ENCODE measurements around the gene RAB22A.
"Not testable (repeated sequence)": the region's sequence is repeated elsewhere in the genome, so short reads cannot be mapped to it uniquely, and the experiment has no call there.

The RAB22A gene

DNA sequence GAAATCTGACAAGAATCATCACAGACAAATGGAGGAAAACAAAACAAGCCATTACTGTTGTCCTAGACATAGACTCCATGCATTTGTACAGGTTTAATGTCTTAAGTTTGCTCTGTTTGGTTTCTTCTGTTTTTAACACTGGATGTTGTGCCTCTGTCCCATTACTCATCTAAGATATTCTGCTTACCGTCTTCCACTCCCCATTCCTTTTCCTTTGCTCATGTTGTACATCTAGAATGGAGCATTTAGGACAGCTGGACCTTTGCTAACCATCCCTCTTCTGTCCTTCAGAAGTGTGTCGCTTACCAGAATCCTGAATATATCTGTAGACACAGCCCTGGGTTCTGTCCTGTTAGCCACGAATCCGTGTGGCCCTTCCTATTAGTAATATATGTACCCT, 35.2 kb downstream of the RAB22A start:
- no peak for DNase-seq (ENCODE audit: low read depth)

DNA sequence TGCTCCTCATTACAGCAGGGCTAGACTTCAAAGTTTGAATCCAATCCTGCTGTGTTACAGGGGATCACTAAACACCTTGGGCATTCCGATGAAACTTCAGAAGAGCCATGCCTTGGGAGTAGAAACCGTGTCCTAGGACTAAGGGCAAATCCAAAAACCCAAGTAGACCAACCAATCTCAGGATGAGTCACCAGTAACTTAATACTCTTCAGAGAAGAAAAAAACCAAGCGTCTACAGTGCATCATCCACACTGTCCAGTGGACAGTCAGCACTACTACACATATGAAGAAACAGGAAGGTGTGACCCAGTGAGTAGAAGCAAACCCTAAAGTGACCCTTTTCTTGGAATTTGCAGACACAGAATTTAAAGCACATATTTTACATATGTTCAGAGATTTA, 40.1 kb downstream of the RAB22A start:
- DNase-seq (ENCODE audit: low read depth), result no peak

DNA sequence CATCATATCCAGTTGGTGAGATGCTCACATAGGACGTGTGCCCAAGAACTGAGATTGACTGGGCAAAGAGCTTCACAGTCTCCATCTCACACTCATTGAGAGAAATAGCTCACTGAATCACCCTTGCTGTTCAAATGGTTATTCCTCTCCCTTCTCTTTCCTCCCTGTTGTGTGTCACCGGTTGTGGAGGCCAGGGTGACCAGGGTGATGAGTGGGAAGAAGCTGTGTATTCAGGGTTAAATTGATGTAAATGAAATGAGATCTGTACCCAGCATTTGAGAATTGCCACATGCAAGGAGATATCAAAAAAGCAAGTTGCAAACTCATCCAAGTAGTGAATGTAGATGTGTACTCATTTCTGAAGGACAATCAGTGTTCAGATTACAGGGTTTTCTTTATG, 43.0 kb downstream of the RAB22A start:
- DNase-seq (ENCODE audit: low read depth), result no peak

- DNase-seq (ENCODE audit: low read depth), result no peak
Measured at GRCh38 chr20:58359441-58359840, 49.9 kb downstream of the RAB22A start.

DNA sequence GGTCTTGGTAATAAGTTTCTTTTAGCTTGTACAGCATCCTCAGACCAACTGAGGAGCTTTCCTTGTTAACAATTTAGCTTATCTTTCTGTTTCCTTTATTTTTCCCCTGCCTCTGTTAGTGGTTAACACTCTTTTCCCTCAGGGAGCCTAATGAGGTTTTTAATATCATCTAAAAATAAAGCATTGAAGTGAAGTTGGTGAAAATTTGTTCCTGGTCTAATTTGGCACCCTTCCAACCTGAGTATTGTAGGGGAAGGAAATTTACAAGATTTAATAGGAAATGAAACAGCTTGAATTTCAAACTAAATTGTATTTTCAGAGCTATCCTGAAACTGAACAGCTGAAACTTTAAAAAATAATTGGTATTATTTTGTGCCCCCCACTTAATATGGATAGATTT, 51.4 kb downstream of the RAB22A start:
- DNase-seq (ENCODE audit: low read depth), result no peak

GRCh38 chr20:58361481-58362205, 52.1 kb downstream of the RAB22A start:
- DNase-seq (ENCODE audit: low read depth), result no peak

DNA sequence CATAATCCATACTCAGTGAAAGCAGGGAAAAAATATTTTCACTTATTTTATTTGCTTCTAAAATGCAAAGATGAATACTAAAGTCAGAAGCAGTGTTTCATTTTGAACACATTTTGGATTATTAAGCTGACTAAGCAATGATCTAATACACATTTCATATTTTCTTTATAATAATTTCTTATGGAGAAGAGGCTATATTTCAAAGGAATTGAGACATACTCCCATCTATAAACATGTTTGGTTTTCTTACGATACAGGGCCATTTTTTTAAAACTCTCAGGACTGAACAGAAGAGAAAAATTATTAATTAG, 52.6 kb downstream of the RAB22A start:
- DNase-seq (ENCODE audit: low read depth), result no peak

DNA sequence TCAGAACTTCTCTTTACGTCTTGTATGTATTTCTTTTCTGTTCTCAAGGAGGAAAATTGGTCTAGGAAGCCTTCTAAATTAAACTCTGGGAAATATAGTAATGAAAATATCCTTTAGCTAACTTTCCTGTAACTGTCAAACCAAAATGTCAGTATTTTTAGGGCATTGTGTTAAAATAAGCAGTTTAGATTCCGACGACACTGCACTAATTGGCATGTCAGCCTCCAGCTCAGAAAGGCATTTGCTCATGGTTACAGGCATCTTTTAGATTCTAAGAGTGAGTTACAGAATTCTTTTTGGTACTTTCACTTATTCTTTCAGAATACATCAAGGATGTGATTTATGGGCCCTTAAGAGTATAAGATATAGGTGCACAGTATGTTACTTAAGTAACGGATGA, 53.5 kb downstream of the RAB22A start:
- DNase-seq (ENCODE audit: low read depth), result no peak

DNA sequence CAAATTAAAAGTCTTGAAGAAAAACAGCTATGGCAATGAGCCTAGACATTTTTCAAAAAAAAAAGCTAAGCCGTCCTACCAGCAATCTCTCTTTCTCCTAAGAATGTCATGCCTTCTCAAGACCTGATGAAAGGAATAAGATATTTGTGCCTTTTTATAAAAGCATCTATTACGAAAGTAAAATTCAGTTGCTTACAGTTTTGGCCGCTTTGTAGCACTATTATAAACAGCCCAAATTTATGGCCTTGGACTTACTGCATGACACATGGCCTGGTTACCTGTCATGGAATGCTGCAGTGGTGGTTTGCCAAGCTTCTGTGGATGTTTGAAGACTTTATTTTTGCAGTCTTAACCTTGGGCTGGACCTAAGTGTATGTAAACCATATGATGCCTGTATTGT, 57.4 kb downstream of the RAB22A start:
- DNase-seq (ENCODE audit: low read depth), result no peak

DNA sequence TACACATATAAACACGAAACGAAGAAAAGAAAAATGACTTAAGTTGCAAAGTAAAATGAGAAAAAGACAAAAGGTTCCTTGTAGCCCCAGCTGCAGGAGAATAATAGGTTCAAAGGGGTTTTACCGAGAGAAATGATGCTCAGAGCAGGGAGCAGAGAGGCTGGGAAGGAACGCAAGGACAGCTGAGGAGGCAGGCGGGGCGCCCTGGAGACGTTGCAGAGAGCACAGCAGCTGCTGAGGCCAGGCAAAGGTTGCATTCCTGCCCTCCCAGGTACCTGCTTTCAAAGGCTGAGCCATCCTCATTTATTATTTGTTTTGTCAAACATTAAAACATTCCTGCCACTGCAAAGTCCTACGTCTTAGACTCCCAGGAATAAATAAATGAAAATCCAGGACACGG, 63.3 kb downstream of the RAB22A start:
- no peak for DNase-seq (ENCODE audit: low read depth)

DNA sequence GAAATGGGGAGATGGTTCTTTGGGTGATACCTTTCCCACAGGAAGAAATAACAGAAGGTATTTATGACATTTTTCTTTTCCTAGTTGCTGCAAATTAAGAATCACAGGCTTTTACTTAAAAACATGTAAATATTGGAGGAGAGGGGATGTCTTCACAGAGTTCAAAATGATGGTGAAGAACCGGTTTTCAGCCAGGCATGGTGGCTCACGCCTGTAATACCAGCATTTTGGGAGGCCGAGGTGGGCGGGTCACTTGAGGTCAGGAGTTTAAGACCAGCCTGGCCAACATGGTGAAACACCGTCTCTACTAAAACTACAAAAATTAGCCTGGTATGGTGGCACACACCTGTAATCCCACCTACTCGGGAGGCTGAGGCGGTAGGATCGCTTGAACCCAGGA, 63.8 kb downstream of the RAB22A start:
- not testable (repeated sequence) for DNase-seq (ENCODE audit: low read depth)

DNA sequence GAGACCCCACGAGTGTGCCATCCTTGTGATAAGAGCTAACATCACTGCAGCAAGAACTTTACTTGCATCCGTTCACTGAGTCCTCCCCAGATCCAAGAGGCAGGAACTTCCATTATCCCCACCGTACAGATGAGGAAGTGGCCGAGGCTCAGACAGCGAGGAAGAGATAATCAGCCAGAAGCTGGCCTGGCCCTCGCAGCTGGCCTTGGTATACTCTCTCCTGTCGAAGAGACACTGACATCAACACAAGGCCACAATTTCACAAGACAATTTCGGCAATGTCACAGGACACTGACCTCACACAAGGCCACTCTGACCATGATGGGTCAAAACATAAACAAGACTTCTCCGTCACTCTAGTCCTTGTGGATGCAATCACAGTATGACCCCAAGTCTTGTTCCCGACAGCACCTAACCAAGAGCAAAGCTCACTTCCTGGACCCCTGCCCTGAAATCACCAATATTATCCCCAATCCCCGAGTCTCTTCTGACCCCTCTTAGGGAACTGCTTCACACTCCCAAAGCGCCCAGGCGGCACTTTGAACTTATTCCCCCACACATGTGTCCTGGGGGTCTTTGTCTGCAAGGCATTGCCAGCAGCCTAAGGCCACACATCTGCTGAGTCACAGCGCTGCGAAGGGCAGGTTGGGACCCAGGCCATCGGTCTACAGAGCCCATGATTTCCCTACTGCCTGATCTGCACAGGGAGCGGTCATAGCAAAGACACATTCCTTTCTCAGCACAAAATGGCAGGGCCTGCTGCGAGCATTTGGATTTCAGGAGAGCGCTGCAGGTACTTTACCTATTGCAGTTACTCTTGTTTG, 64.7 kb downstream of the RAB22A start:
- no peak for DNase-seq (ENCODE audit: low read depth)

DNA sequence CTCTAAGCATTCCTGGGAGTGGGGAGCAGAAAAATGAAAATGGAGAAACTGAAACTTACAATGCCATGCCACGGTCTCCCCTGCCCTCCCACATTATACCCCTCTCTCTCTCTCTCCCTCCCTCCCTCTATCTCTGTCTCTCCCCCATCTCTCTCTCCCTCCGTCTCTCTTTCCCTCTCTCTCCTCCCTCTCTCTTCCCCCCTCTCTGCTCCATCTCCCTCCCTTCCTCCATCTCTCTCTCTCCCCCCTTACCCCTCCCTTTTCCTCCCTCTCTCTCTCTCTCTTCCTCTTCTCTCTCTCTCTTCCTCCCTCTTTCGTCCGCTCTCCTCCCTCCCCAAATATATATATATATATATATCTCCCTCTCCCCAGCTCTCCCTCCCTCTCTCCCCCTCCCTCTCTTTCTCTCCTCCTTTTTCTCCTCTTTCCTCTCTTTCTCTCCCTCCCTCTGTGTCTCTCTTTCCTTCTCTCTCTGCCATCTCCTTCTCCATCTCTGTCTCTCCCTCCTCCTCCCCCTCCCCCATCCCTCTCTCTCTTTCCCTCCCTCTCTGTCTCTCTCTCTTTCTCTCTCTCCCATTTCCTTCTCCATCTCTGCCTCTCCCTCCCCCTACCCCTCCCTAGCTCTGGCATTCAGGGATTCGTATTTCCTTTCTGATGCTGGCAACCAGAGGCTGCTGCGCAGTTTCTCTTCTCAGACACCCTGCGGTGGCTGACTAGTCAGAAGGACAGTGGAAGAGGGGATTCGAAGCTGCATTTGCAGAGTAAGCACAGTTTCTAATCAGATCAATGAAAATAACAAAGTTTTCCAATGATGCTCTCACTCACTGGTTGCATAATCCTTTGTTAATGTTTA, 65.6 kb downstream of the RAB22A start:
- no peak for DNase-seq (ENCODE audit: low read depth)

GRCh38 chr20:58375759-58376352, 66.3 kb downstream of the RAB22A start:
- DNase-seq (ENCODE audit: low read depth), result no peak

- no peak for DNase-seq (ENCODE audit: low read depth)
Measured at GRCh38 chr20:58377017-58377416, 67.5 kb downstream of the RAB22A start.

DNA sequence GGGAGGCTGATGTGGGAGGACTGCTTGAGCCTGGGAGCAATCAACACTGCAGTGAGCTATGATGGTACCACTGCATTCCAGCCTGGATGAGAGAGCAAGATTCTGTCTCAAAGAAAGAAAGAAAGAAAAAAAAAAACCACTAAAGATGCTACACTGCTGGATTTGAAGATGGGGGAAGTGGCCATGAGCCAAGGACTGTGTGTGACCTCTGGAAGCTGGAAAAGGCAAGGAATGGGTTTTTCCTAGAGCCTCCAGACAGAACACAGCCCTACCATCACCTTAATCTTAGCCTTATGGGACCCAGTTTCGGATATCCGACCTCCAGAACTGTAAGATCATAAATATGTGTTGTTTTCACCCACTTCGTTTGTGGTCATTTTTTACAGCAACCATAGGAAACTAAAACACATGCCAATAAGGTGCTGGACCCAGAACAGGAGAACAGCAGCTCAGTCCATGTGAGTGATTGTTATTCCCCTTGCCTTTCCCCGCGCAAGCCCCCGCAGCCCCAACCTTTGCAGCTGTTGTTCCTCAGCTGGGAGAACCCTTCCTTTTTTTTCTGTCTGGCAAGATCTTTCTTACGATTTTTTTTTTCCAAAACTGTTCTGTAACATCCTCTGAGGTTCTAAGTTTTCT, 68.4 kb downstream of the RAB22A start:
- no peak for DNase-seq (ENCODE audit: low read depth)

GRCh38 chr20:58378704-58379103, 69.2 kb downstream of the RAB22A start:
- no peak for DNase-seq (ENCODE audit: low read depth)

- DNase-seq (ENCODE audit: low read depth), result no peak
Measured at GRCh38 chr20:58381627-58382026, 72.1 kb downstream of the RAB22A start.

DNA sequence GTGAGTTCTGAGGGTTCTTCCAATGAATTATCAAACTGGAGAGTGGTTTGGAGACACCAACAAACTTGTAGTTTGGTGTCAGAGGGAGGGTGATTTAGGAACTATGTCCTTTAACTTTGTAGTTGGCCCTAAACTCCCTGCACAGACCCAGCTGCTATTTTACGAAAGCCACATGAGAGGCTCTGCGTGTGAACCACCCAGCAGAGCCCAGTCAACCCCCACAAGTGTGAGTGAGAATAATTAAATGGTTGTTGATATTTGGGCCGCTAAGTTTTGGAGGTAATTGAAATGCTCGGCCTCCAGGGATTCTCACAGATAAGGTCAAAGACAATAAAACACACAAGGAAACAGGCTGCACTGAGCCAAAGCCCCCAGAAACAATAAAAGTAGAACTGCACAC, 72.6 kb downstream of the RAB22A start:
- no peak for DNase-seq (ENCODE audit: low read depth)

GRCh38 chr20:58384821-58385220, 75.3 kb downstream of the RAB22A start:
- DNase-seq (ENCODE audit: low read depth), result no peak

DNA sequence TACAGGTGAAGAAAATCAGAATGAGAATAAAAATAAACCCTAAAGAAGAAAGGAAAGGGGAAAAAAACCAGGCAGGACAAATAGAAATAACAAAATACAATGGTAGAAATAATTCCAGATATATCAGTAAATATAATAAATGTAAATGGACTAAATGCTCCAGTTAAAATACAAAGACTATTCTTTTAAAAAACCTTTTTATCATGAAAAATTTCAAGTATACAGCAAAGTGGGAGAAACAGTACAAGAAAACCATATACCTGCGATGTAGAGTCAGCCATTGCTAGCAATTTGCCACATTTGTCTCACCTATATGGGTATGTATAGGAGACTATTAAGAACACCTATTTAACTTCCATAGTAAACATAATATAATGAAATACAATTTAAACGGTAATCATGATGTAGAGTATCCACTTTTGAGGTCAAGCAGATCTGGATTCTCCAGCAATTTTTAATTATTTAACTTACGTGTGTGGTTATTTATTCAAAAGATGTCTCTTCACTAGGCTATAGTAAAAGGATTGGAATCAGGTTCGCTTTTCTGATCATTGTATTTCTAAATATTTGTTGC, 78.6 kb downstream of the RAB22A start:
- DNase-seq (ENCODE audit: low read depth), result no peak

- DNase-seq (ENCODE audit: low read depth), result peak; percentile 92
Measured at GRCh38 chr20:58388882-58389323, 79.4 kb downstream of the RAB22A start, which contains the start of gene VAPB. VAPB (plus strand) TSS chr20:58389229; CDS start chr20:58389460, 231 bp downstream.
